Natural killer cell (primary cell): ENCODE results near the gene TCF25. TPM values are rescaled to one million over a fixed set of nuclear protein-coding genes. Genes with fewer than 3 reads are reported as not detected.

Experiments
- ATAC-seq, 3 donors: fragments of 150-1000 bp in 2 of 3; fragments of 200-7000 bp in 1 of 3; cut with Tn5 transposase; 1 replicate in 1 of 3; 2 replicates in 2 of 3; pipeline ENCODE4 v1.10.0; 2021; ENCODE audit warnings: mild to moderate bottlenecking in 2 of 3, moderate library complexity in 2 of 3
- DNase-seq, 2 donors: peaks; one replicate each; pipeline versions ENCODE4 v3.0.0 to v3.0.0-alpha.2; 2013 to 2021; ENCODE audit warnings: mixed read lengths in 1 of 2
- H3K27ac ChIP-seq: one replicate; pipeline ENCODE4 v1.5.1; 2013; ENCODE audit warnings: mild to moderate bottlenecking, low read length
- H3K27me3 ChIP-seq: one replicate; pipeline ENCODE4 v1.6.1; 2013; ENCODE audit warnings: low read length; ENCODE audit not compliant: control insufficient read depth, insufficient read depth
- H3K36me3 ChIP-seq: one replicate; pipeline ENCODE4 v1.6.1; 2013; ENCODE audit warnings: low read length; ENCODE audit not compliant: control insufficient read depth, insufficient read depth
- H3K4me1 ChIP-seq: one replicate; pipeline ENCODE4 v1.6.1; 2013; ENCODE audit warnings: low read length; ENCODE audit not compliant: control insufficient read depth, insufficient read depth
- H3K4me3 ChIP-seq: one replicate; pipeline ENCODE4 v1.5.1; 2013; ENCODE audit warnings: low read length
- H3K9me3 ChIP-seq: one replicate; pipeline ENCODE4 v1.6.1; 2013; ENCODE audit warnings: low read length; ENCODE audit not compliant: control insufficient read depth, insufficient read depth
- H3K27ac Mint-ChIP-seq, 2 donors: one replicate each; pipeline ENCODE4 v1.8.0; 2022; ENCODE audit warnings: mild to moderate bottlenecking in 2 of 2, mixed read lengths in 2 of 2, moderate library complexity in 1 of 2
- H3K27me3 Mint-ChIP-seq, 2 donors: one replicate each; pipeline ENCODE4 v1.8.0; 2022; ENCODE audit warnings: low read depth in 2 of 2, mixed read lengths in 2 of 2
- H3K36me3 Mint-ChIP-seq: one replicate; pipeline ENCODE4 v1.8.0; 2022; ENCODE audit warnings: mixed read lengths
- H3K4me1 Mint-ChIP-seq, 2 donors: one replicate each; pipeline ENCODE4 v1.8.0; 2022; ENCODE audit warnings: mixed read lengths in 2 of 2
- H3K4me3 Mint-ChIP-seq: one replicate; pipeline ENCODE4 v1.8.0; 2022; ENCODE audit warnings: mild to moderate bottlenecking, moderate library complexity, mixed read lengths
- H3K9me3 Mint-ChIP-seq, 2 donors: one replicate each; pipeline ENCODE4 v1.8.0; 2022; ENCODE audit warnings: mixed read lengths in 2 of 2
- CTCF ChIP-seq: fragments of 200-600 bp; IDR thresholded peaks from one replicate; pipeline ENCODE4 v1.8.0; 2022; ENCODE audit warnings: antibody characterized with exemption
- WGBS: methylation state at CpG from one replicate; pipeline ENCODE4 v1.1.7; 2013; ENCODE audit warnings: missing lambda C conversion rate; ENCODE audit not compliant: insufficient coverage; 5-methylcytosine and 5-hydroxymethylcytosine counted together
- intact Hi-C: fragments of 100-400 bp; cut with micrococcal nuclease; formaldehyde crosslinking; loops from one replicate; pipeline ENCODE4 v1.14.2; 2022
- total RNA-seq, 4 donors: library from RNA; stranded (reverse); fragments of 120-200 nt in 1 of 4; gene quantifications; one replicate each; pipeline versions ENCODE4 v1.2.3 to v1.2.4, GENCODE V29; 2013 to 2022

The TCF25 gene
- total RNA-seq, 3 donors from 2014 or later (not counting 1 experiment from before 2014, with no cell fraction given), result 509 to 682 (median 567) TPM

- no peaks in the 10 kb centered on the region for H3K36me3 Mint-ChIP-seq
- intact Hi-C loops, result loop anchor here (1.0 to 5.0 kb wide), 5 partner anchors 44 to 161 kb away; partner anchors contain the start of genes FANCA, SPATA2L, VPS9D1 and ZNF276
- no peak overlapping the region for H3K27ac ChIP-seq
- 85% methylated on average over 11 of the region's 12 CpGs for WGBS
- no peaks in the 10 kb centered on the region for H3K9me3 Mint-ChIP-seq
- peaks cover 50% of the 10 kb centered on the region for H3K4me1 ChIP-seq
- ATAC-seq (no peak), DNase-seq (no peak)
- peaks cover 39 to 44% of the 10 kb centered on the region in 2 donors for H3K4me1 Mint-ChIP-seq
- peak overlapping the region in 1 of 2 donors; percentile 84 for H3K27ac Mint-ChIP-seq
- H3K27me3 ChIP-seq, result no peaks in the 10 kb centered on the region
- no peaks in the 10 kb centered on the region for H3K36me3 ChIP-seq
- no peak for TF ChIP-seq CTCF
- no peaks in the 10 kb centered on the region for H3K27me3 Mint-ChIP-seq
- H3K4me3 ChIP-seq, result no peak overlapping the region
- H3K4me3 Mint-ChIP-seq, result no peak overlapping the region
- no peaks in the 10 kb centered on the region for H3K9me3 ChIP-seq
Measured at GRCh38 chr16:89861648-89862047, 11.7 kb upstream of the TCF25 start.

- intact Hi-C loops, result loop anchor here (5.0 kb wide), 3 partner anchors 45 to 140 kb away; partner anchors contain the start of genes FANCA, VPS9D1 and ZNF276
- H3K4me3 ChIP-seq, result peak overlapping the region; percentile 28
- H3K4me1 ChIP-seq, result peaks cover 50% of the 10 kb centered on the region
- Mint-ChIP-seq H3K36me3 (no peaks in the 10 kb centered on the region), H3K4me3 (peak overlapping the region; percentile 92), H3K9me3 (no peaks in the 10 kb centered on the region), H3K27ac (peak overlapping the region; percentile 91), H3K27me3 (no peaks in the 10 kb centered on the region), H3K4me1 (peaks cover 39 to 44% of the 10 kb centered on the region in 2 donors)
- ATAC-seq, result no peak
- peak overlapping the region; percentile 79 for H3K27ac ChIP-seq
- no peaks in the 10 kb centered on the region for H3K36me3 ChIP-seq
- peaks cover 2% of the 10 kb centered on the region for H3K9me3 ChIP-seq
- WGBS, result 94% methylated on average over 6 of the region's 6 CpGs
- no peak for TF ChIP-seq CTCF
- DNase-seq, result no peak
- no peaks in the 10 kb centered on the region for H3K27me3 ChIP-seq
Measured at GRCh38 chr16:89862732-89863131, 10.7 kb upstream of the TCF25 start.

GRCh38 chr16:89863741-89864526, 9.5 kb upstream of the TCF25 start:
- intact Hi-C loops, result loop anchor here (5.0 kb wide), 3 partner anchors 47 to 142 kb away; partner anchors contain the start of genes FANCA, VPS9D1 and ZNF276
- Histone ChIP-seq H3K27me3 (no peaks in the 10 kb centered on the region), H3K27ac (peak overlapping the region; percentile 79), H3K4me3 (peak overlapping the region; percentile 28), H3K9me3 (peaks cover 7% of the 10 kb centered on the region), H3K4me1 (peaks cover 50% of the 10 kb centered on the region), H3K36me3 (no peaks in the 10 kb centered on the region)
- TF ChIP-seq CTCF, result no peak
- DNase-seq (peak in 1 of 2 donors; percentile 72), ATAC-seq (peak; percentile 71 to 81 (median 74))
- H3K36me3 Mint-ChIP-seq, result no peaks in the 10 kb centered on the region
- peak overlapping the region; percentile 91 for H3K27ac Mint-ChIP-seq
- peak overlapping the region; percentile 92 for H3K4me3 Mint-ChIP-seq
- no peaks in the 10 kb centered on the region for H3K27me3 Mint-ChIP-seq
- WGBS, result 8% methylated on average over 20 of the region's 21 CpGs
- H3K9me3 Mint-ChIP-seq, result no peaks in the 10 kb centered on the region
- H3K4me1 Mint-ChIP-seq, result peaks cover 39 to 44% of the 10 kb centered on the region in 2 donors
